Cortex of kidney (tissue), 1 donor: ENCODE data around the gene IRAG1.

Source experiments
- DNase-seq: peaks from one replicate; lab custom pipeline; 2025; lab: John Stamatoyannopoulos, UW

The IRAG1 gene

DNA sequence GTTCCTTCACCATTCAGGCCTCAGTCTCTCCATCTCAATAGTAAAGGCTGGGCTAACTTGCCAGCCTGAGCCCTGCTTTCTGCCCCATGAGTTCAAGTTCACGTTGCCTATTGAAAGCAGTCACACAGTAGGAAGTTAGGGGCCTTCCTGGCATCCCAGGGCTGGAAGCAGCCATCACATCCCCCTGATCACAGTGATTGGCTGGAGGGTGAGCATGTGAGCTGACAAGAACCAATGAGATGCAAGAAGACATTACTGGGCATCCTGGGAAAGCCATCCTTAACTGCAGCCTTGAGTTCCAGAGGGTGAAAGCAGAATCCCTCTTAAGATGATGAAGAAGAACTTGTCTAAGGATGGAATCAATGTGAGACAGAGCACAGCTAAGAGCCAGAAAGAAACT lies 29.1 kb downstream of the IRAG1 start:
- no peak for DNase-seq

DNA sequence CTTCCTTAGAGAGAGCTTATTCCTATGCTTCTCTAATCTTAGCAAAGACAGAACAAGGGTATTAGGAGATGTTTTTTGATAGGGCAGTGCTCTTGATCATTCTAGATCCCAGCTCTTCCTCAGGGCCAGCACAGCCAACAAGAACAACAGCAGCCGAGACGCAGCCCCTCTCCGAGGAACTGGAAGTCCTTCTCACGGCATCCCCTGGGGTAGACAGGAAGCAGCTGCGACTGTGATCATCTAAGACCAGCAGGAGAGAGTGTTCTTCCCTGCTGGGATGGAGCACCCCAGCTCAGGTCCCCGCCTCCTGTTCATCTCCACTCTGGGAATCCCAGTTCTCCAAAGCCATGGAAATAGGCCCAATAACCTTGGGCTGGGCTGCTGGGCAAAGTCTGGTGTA lies 29.6 kb downstream of the IRAG1 start:
- no peak for DNase-seq

DNA sequence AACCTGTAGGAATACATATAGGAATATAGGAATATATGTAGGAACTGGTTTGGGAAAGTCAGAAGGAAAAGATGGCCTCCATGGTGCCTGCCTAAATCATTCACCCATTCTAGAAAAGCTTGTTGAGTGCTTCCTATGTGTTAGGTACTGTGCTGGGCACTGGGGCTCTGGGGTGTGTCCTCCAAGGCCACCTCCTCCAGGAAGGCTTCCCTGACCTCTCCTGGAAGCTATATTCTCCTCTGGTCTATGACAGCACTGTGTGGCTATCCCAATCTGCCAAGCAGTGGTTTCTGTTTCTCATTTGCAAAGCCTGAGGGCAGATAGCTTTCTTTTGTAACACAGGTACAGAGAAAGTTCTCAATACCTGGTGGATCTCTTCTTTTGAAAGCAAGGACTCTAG lies 30.2 kb downstream of the IRAG1 start:
- no peak for DNase-seq

DNA sequence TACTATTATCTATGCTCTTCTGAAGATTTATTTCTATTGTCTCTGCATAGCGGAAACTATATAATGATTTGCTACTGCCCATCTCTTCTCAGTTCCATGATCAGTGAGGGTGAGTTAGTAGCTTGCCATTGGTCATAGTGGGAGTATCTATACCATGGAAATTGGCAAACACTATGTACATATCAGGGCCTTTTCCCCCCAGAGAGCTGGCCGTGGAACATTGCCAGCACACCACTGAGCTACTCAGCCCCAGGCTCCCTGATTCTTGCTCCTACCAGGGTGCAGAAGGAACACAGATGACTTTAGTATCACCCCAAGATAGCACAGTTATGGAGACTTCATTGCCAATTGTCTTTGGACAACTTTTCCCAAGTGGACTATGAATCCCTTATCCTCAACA lies 33.2 kb downstream of the IRAG1 start:
- DNase-seq, result no peak

DNA sequence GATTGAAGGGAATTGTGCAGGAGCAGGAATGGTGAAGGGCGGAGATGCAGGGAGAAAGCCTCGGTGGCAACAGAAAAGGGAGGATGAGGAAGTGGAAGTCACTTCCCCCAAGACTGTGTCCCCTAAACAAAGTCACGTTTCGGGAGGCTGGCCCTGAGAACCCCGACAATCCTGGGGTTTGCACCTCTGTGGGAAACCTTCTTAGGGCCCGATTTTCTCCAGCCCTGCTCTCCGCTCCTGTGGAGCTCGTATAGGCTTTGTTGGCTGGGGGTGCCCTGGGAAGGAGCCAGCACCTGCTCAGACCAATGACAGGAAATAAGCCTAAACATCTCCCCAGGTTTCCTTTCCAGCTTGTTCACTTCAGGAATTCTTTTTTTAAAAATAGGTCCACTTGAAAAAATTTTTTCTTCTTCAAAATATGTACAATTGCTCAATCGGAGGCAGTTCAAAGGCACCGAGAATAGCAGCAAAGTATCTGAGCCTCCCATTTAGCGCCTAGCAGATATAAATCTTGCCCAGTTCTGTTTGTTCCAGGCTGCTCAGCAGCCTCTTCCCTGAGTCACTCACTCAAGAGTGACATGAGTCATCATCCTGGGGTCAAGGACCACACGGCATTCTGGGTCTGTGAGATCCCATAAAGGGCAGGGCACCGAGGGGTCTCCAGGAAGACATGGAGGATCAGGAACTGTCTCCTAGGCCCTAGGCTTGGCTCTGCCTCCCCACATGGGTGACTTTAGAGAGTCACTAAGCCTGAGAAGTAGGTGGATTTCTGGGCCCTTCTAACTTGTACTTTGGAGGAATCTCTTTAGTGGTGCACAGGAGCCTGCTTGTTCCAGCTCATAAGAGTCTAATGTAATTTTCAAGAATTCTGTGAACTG lies 34.0 kb downstream of the IRAG1 start:
- no peak for DNase-seq

DNA sequence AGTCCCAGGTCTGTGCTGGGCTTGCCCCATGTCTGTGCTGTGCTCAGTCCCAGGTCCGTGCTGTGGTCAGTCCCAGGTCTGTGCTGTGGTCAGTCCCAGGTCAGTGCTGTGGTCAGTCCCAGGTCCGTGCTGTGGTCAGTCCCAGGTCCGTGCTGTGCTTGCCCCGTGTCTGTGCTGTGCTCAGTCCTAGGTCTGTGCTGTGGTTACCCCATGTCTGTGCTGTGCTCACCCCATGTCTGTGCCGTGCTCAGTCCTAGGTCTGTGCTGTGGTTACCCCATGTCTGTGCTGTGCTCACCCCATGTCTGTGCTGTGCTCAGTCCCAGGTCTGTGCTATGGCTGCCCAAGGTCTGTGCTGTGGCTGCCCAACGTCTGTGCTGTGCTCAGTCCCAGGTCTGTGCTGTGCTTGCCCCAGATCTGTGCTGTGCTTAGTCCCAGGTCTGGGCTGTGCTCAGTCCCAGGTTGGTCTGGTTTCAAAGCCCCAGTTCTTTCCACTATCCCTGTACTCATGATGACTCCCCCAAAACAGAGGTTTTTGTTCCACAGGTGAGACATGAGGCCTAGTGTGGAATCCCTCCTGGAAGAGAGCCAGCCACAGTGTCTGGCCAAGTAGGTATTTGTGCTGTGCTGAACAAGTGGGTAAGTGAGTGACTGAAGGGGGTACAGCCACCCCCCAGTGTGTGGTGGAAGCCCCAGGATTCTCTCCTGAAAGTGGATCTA lies 34.8 kb downstream of the IRAG1 start:
- DNase-seq, result no peak

DNA sequence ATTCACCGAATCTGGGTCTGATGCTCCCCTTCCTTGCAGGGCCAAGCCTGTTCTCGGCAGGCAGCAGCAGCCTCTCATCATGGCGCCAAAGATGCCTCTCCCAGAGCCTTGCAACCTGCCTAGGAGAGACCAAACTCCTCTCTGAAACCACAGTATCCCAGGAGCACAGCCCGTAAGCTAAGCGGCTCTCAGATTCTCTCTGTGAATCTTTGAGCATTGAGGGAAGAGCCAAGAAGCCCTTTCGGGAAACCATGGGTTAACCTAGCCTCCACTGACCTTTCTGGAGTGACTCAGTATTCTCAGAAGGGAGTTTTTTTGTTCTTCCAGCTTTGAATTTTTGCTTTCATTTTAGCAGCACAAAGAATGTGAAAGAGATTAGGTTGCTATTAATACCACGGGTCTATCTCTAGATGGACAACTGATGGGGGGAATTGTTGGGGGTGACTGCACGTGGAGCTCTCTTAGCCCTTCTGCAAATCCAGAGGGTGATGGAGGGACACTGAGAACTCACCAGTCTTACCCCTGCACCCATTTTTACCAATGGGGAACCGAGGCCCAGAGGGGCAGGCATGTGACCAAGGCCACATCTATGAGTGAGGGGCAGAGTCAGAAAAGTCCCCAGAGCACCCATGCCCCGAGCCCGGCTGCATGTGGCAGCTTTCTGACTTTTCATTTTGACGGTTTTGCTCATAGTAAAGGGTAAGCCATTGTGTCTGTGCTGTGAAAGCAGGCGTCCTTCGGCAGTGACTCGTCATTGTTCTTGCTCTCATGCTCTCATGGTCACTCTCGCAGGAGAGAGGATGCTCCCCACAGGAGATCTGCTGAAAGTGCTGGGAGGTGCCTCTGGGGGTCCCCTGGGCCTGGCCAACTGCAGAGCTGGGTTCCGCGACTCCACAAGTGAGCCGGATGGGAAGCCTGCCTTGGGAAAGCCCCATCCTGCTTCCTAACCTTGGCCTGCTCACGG lies 36.0 kb downstream of the IRAG1 start:
- no peak for DNase-seq

DNA sequence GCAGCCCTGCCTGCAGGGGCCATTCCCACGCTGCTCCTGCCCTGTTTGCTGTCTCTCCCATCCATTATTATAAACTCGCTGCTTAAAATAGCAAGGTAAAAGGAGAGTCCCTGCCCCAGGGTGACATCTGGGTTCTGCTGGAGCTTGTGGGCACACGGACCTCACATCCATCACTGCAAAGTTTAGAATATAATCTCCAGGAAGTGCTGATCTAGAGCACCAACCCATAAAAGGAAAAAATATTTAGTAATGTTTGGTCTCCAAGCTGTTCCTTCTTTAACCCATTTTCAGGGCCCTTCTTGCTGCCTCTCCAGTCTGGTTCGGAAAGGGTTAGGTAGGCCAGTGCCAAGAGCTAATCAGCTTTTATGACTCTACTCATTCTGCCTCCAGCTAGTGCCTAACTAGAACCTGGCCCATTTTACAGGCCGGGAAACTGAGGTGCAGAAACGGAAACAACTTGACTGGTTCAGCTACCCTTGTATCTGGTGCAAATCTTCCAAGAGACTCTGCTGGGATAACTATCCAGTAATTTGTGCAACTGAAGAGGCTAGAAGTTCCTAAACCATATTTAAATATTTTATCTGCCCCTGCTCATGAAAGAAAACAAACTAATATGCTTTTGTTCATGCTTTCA lies 37.5 kb downstream of the IRAG1 start:
- no peak for DNase-seq

DNA sequence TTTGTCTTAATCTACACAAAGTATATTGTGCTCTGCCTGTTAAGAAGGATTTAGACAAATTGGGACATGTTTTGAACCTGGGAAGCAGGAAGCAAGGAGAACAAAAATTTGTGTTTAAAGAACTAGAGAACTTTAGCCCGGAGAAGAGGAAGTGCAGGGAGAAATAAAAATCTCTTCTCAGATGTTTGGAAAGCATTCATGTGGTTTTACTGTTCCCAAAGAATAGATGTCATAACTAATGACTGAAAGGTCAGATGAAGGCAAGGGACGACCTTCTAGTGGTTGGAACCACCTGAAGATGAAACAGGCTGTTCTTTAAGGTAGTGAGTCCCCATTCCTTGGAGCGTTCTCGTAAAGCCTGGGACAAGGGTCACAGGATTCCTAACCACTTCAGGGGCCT lies 38.3 kb downstream of the IRAG1 start:
- DNase-seq, result no peak

DNA sequence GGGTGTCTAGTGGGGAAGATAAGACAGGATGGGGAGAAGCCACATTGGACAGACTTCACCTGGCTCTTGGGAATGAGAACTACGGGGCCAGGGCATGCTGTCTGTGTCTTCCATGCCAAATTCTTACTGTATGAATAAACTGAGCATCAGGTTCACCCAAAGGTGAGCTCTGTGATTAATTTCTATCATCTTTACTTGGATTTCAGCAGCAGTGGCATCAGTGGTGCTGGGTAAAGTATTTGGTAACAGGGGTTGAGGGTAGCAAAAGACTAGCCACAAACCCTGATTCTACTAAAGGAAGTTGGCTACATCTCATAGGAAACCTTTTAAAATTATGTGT lies 38.8 kb downstream of the IRAG1 start:
- DNase-seq, result no peak

DNA sequence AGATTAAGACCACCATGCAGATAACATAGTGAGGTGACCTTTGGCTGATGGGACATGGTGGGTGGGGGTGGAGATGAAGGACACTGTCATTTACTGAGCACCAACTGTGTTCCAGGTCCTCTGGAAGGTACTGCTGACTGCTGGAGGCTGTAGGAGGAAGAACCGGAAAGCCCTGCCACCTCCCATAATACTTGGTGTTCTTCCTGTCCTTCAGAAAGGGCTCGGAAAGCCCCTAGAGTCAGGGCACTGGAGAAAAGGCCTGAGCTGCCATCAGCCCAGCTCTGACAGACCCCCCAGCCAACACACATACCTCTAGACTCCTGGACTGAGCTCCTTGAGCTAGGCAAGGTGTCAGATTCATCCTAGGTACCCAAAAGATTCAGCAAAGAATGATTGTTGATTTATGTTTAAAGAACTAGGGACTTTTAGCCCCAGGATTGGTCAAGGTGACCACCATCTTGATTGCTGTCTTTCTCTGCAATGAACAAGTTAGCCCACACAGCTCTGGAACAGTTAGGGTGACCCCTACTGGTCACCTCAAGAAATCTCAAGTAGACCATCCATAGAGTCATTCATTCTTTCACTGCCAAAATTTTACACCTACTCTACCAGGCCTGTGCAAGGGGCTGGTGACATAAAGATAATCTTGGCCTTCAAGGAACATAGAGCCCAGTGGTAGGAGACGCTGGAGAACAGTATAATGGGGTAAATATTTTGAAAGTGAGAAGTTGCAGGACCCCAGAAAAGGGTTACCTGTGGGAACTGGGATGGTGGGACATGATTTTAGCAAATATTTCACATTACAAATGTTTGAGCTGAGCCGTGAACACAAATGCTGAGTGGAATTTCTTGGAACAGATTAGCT lies 39.4 kb downstream of the IRAG1 start:
- no peak for DNase-seq

DNA sequence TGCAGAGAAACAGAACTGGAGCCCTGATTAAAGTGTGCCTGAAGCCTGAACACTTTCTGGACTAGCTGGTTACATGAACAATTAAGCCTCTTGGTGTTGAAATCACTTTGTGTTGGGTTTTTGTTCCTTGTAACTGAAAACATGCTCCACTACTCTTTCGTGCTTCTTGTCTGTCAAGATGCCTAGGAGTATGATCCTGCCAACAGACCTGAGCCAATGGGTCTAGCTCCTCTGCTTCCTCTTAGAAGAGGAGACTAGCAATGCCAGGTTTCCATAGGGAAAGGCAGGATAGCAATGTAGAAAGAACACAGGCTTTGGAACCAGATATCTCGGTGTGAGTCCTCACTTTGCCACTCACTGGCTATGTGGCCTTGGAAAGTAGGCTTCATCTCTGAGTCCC lies 40.3 kb downstream of the IRAG1 start:
- DNase-seq, result no peak

DNA sequence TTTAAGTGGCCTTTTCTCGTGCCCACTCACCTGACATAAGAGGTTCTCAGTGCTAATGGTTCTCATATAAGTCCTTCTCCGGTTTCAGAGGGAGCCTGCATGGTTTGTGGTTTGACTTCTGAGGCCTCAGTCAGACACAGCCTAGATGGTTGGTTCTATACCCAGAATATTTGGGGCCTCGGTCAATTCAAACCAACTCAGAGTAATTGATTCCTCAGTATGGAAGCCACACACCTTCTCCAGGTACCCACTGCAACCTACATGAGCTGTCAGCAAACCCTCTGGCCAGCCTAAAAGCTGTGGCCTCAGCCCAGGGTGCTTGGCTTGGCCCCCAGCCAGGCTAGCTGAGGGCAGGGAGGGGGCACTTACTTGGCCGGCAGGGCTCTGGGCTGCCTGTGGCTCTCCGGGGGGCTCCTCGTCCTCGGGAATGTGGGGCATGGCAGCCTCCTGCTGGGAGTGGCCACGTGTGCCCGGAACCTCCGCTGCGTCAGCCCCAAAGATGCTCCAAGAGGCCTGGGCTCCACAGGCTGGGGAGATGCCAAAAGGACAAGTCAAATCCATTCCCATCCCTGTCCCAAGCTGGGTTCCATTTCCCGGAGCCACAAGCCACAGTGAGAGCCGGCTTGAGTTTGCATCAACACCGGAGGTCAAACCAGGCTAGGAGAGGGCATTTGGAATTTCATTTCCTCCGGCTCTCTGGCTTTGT lies 41.7 kb downstream of the IRAG1 start:
- no peak for DNase-seq

DNA sequence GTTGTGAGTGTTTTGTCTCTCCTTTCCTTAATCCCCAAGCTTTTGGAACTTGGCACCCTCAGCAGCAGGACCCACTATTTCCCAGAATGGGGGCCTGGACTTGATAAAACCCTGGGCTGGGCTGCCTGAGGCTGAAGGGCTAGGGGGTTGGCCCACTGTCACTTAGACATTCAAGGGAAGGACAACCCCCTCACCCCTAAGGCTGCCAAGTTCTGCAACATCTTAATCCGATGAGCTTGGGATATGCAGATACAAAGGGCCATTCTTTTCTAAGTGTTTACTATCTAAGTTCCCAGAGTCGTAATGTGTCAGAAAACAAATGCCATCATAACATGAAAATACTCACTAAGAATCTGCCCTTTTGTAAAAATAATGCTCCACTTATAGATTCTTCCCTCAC lies 42.9 kb downstream of the IRAG1 start:
- DNase-seq, result no peak

DNA sequence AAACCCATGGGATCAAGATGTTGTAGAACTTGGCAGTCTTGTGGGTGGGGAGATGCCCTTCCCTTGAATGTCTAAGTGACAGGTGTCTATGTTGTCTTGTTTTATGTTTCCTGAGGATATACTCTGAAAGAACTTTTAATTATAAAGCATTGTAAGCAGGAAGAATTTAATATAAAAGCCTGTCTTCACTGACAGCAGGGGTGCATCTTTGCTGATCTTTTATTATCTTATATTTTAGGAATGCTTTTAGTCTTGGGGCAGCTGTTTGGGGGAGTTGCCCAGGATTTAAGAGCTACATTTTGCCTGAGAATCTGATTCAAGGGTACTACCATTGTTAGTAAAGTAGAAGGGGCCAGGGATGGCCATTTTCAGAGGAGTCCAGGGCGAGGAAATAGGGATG lies 43.4 kb downstream of the IRAG1 start:
- no peak for DNase-seq

DNA sequence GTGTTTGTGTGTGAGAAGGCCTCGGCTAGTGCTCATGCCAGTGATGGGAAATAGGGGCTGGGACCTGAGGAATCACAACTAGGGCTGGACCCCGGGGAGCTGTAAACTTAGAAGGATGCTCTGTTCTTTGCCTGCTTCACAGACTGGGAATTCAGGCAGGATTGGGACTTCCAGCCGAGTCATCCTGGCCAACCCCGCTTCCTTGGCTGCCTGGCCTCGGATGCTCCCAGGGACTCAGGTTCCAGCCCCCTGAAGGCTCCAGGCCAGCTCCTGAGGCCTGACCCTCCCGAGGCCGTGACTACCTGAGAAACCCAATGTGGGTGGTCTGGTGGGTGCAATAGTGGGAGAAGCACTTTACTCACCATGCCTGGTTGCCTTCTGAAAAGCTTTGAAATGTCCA lies 44.7 kb downstream of the IRAG1 start:
- no peak for DNase-seq

DNA sequence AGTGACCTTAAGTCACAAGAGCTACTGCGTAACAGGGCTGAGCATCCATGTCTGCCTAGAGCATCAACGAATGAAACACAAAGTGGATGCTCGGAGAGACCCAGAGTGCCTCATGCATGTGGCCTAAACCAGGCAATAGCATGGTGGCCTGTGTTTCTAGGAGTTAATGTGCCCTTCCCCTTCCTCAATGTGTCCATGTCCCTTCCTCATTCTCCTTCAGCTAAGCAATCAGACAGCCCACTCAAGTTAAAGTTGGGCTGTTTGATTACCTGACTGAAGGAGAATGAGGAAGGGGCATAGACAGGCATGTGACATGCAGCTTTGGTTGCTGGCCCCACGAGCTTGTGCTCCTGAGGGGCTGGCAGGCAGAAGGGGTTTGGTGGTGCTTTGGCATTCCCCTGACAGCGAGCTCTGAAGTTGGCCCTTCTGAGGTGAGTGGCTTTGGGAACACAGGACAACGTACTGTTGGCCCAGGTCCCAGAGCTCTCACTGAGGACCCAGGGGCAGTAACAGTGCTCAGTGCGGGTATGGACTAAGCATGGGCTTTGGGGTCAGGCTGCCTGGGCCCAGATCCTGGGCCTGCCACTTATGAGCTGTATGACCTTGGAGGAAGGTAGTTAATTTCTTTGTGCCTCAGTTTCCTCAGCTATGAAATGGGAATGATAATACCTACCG lies 46.7 kb downstream of the IRAG1 start:
- DNase-seq, result no peak

DNA sequence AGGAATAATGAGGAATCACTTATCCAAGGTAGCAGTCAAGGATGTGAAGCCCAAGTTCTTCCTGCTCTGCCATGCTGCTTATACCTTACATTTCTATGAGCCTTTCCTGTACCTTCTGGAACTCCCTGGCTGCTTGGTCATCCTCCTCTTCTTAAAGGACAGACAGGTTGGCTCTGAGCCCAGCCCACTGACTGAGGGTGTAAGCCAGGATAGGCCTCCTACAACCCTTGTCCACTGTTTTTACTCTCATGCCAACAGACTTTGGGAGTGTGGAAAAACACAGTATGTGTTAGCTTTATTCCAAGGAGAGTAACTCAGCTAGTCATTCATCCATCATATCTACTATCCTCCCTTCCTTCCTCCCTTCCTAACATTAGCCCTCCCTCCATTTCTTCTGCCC lies 47.5 kb downstream of the IRAG1 start:
- DNase-seq, result no peak

DNA sequence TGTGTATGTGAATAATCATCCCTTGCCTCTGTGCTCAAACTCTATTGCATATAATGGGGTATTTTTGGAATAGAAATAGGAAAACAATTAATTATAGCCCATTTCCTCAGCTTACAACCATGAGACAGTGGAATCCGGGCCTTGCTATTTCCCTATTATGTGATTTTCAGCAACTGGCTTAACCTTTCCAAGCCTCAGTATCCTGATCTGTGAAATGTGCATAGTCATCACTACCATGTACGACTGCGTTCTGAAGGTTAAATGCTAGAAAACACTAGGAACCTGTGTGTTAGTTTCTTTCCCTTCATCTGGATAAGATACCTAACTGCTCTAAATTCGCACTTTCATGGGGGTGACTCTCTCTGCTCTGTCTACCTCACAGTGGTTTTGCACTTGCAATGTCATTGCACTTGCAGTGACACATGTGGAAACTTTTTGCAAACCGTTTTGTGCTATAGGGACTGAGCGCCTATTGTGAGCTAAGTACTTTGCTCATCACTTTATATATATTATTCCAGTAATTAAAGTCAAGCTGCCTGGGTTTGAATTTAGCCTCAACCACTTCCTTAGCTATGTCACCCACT lies 48.3 kb downstream of the IRAG1 start:
- no peak for DNase-seq
